Measurements from ENCODE around the gene SMCP. TPM values are rescaled to one million over a fixed set of nuclear protein-coding genes. Genes with fewer than 3 reads are reported as not detected.

The SMCP gene
- total RNA-seq, 1 donor from 2014 or later, result not detected

DNA sequence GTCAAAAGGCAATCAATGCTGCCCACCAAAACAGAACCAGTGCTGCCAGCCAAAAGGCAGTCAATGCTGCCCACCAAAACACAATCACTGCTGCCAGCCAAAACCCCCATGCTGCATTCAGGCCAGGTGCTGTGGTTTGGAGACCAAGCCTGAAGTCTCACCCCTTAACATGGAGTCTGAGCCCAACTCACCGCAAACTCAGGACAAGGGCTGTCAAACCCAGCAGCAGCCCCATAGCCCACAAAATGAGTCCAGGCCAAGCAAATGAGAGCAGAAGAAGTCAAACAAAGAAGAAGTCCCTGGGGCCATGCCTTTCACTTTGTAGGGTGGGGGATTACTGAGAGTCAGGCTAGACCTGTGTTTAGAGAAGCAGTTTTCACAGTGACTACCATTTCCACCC, 6.4 kb downstream of the SMCP start:
- intact Hi-C loops (cut with DNase I), result no loop called here
- no peak for ATAC-seq (ENCODE audit: poor library complexity)

DNA sequence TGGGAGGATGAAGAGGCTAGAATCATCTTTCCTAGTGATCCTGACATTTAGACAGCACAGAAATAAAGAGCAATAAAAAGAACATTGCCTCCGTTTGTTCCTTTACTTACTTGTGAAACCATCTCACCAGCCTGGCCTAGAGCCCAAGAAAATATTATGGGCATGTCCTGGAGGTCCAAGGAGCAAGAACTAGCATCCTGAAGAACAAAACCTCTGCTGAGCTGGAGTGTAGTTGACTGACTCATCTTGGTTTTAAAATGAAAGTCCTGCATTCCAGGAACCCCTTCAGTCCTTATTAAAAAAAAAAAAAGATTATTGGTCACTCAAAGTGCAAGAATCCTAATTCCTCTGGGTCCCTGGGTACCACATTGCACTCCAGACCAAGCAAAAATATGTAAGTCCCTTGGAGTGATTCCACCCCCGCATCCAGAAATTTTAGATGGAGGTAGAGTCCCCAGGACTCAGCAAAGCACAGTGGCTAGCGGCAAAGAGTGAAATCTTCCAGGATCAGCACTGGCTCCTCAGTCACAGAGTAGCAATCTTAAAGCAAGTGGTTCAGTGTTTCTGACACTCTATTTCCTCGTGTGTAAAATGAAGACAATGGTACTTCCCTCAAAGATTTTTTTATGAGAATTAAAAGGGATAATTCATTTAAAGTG, 7.0 kb downstream of the SMCP start:
- intact Hi-C loops (cut with DNase I), result no loop called here
- ATAC-seq (ENCODE audit: poor library complexity), result no peak

More for the DNA sequence above, 6.4 kb downstream of the SMCP start:
- DNase-seq, result no peak

DNA sequence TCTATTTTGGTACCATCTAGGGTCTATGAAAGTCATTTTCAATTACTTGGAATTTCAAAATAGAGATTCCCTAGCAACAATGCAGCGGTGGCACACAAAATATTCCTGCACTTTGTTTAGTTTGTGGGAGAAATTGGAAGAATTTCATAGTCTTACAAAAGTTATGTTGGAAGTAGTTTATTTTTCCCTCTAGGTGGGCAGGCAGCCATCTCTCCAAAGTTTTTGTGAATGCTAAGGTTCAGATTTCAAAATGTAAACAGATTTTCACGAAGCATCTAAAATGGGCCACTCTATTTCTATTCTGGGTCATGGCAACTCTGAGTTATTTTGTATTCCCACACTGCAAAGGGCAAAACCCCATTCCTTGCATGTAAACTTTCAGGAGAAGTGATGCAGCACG, 8.0 kb downstream of the SMCP start:
- DNase-seq, result no peak
- ATAC-seq (ENCODE audit: poor library complexity), result no peak
- intact Hi-C loops (cut with DNase I), result no loop called here

More for the DNA sequence above, 7.0 kb downstream of the SMCP start:
- DNase-seq, result no peak

GRCh38 chr1:152886758-152887409, 8.8 kb downstream of the SMCP start:
- DNase-seq, result no peak
- ATAC-seq (ENCODE audit: poor library complexity), result no peak

DNA sequence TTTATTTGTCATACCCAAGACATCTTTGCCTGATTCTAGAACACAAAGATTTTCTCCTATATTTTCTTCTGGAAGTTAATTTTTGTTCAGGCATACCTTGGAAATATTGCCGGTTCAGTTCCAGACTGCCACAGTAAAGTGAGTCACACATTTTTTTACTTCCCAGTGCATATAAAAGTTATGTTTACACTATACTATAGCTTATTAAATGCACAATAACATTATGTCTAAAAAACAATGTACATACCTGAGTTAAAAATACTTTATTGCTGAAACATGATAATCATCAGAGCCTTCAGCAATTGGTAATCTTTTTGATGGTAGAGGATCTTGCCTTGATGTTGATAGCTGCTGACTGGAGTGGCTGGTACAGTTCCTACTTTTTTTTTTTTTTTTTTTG, 10.0 kb downstream of the SMCP start:
- ATAC-seq (ENCODE audit: poor library complexity) (no peak), DNase-seq (no peak)
- intact Hi-C loops (cut with DNase I), result no loop called here

More at GRCh38 chr1:152886758-152887409, 8.8 kb downstream of the SMCP start:
- intact Hi-C loops (cut with DNase I), result no loop called here

DNA sequence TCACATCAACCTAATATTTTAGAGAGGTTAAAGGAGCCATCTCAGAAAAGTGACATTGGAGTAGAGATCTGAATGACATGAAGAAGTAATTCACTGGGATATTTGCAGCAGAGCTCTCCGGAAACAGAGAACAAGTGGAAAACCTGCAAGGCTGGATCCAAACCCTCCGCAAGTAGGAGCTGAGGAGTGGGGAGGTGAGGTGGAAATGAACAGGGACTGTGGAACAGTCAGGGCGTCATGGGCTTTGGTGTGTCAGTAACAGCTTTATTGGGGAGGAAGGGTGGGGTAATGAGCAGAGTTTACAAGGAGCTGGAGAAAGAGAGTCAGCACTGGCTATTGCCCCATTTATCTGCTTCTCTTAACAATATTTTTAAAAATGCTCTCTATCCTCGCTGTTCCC, 20.9 kb downstream of the SMCP start:
- DNase-seq (no peak), ATAC-seq (ENCODE audit: poor library complexity) (no peak)
- intact Hi-C loops (cut with DNase I), result no loop called here

- ATAC-seq (ENCODE audit: poor library complexity) (no peak), DNase-seq (no peak)
- intact Hi-C loops (cut with DNase I), result no loop called here
These were observed 21.8 kb downstream of the SMCP start for GRCh38 chr1:152899883-152900282.

DNA sequence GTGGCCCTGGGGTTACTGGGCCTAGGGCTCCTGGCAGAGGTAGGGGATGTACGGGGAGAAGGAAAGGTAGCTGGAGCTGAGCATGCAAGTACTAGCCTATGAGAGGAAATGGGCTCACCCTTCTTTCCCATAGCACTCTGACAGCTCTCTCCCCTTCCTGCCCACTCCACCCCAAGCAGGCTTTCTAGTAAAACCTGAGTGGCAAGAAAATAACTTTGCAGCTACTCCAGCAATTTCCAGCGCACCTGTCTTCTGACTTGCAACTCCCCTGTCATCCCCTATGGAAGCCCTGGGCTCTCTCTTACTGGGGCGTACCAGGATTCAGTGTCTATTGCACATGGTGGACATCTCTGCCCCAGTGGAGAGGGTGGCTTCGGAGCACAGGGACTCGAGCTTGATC, 23.5 kb downstream of the SMCP start:
- ATAC-seq (ENCODE audit: poor library complexity) (no peak), DNase-seq (no peak)
- intact Hi-C loops (cut with DNase I), result no loop called here

DNA sequence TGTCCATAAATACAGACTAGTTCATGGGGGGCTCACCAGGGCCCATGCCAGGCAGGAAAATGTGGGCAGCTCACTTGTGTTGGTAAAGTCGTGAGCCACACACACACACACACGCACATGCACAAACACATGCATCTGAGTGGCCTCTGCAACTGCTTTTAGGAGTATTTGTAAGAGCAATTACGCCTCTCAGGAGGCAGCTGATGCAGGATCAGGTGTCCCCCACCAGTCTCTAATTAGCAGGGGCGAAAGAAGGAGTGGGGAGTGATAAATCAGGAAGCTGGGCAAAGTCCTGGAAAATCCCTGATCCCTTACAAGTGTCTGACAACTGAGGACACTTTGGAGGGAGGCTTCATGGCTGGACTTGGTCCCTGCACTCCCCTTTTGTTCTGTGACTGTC, 24.5 kb downstream of the SMCP start:
- no peak for DNase-seq
- intact Hi-C loops (cut with DNase I), result no loop called here

DNA sequence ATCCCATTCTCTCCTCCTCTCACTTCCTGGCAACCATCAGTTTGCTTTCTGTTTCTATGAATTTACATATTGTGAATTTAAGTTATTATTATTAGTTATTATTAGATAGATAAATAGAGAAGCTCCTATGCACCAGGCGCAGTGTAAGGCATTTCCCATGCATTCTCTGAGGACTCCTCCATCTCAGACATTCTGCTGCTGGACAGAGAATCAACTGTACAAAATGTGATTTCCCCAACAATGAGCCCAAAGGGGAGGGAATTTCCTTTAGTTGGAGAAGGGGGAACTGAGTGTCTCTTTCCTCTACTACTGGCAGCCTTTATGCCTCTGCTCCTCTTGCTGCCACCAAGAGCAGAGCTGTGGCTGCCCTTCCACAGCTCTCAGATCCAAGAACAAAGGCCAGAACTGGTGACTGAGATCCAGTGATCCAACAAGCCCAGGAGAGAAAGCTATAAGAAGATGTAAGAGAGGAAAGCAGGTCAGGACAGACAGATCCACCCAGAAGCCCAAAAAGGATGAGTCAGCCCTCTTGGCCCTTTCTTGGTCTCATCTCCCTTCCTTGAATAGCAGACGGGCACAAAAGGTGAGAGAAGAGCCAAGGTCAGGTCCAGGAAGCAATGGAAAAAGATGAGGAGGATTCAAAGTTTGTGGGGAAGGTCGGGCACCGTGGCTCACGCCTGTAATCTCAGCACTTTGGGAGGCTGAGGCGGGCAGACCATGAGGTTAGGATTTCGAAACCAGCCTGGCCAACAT, 26.7 kb downstream of the SMCP start:
- ATAC-seq (ENCODE audit: poor library complexity) (no peak), DNase-seq (no peak)
- intact Hi-C loops (cut with DNase I), result no loop called here

More for the DNA sequence above, 24.5 kb downstream of the SMCP start:
- ATAC-seq (ENCODE audit: poor library complexity), result no peak

GRCh38 chr1:152906023-152906565, 28.0 kb downstream of the SMCP start:
- DNase-seq (no peak), ATAC-seq (ENCODE audit: poor library complexity) (no peak)
- intact Hi-C loops (cut with DNase I), result no loop called here

DNA sequence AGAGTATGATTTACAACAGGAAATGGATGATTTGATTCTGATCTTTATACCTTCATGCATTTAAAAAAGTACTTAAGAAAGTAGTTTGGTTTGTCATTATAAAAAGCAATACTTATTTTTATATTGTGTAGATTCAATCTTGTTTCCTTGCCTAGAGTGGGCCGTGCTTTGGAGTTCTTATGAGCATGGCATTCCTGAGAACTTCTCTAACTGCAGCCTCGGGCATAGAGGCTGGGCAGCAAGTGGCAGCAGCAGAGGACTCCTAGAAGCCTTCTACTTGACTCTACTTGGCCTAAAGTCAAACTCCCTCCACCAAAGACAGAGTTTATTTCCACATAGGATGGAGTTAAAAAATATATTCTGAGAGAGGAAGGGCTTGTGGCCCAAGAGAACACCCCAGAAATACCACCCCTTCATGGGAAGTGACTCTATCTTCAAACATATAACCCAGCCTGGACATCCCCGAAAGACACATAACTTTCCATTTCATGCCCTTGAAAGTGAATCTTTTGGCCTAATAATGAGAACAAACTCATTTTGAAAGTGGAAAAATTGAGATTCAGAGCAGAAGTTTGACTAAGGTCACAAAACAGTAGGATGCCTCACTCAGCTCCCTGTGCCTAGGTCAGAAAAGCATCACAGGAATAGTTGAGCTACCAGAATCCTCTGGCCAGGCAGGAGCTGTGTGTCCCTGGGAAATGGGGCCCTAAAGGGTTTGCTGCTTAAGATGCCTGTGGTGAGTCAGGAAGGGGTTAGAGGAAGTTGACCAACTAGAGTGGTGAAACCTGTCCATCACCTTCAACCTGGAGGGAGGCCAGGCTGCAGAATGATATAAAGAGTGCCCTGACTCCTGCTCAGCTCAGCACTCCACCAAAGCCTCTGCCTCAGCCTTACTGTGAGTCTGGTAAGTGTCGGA, 29.8 kb downstream of the SMCP start, which contains the start of gene IVL:
Gene IVL, plus strand, starts transcription at position 861 of the 916 bp plus-strand sequence. CDS start 1,252 bp downstream, outside the sequence.
- no peak for ATAC-seq (ENCODE audit: poor library complexity)

DNA sequence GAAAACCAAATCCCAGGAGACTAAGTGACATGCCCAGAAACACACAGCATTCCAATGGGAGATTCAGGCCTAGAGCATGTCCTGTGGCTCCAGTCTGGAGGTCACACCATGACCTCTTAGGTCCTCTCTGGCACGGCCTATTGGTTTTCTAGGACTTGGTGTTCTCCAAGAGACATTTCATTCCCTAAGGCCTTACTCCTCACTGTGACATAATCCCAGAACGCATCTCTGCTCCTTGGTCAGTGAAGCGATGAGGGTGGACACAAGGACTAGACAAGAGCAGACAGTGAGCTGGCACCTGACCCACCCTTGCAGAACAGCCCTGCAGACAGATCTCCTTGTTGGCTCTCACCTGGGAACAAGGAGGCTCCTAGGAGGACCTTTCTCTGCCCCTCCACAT, 31.1 kb downstream of the SMCP start:
- intact Hi-C loops (cut with DNase I), result no loop called here
- DNase-seq (no peak), ATAC-seq (ENCODE audit: poor library complexity) (no peak)

More for the DNA sequence above, 29.8 kb downstream of the SMCP start, which contains the start of gene IVL:
- intact Hi-C loops (cut with DNase I), result no loop called here
- DNase-seq, result no peak

DNA sequence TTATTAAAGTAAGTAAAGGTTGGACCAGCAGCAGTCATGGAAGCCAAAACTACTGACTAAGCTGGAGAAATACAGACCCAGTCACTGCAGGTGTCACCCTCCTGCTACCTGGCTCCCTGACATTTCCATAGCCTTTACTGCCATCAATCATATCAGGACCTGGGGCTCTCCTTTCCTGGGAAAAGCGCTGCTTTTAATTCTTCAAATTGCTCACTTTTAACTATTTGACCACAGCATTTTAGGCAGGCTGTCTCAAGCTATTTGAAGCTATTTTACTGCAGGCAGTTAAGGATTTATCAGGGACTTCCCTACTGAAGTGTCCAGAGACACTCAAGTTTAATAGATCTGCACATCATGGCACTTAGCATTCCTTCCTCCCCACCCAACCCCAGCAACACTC, 34.3 kb downstream of the SMCP start:
- intact Hi-C loops (cut with DNase I), result no loop called here
- DNase-seq, result no peak
- ATAC-seq (ENCODE audit: poor library complexity), result no peak

DNA sequence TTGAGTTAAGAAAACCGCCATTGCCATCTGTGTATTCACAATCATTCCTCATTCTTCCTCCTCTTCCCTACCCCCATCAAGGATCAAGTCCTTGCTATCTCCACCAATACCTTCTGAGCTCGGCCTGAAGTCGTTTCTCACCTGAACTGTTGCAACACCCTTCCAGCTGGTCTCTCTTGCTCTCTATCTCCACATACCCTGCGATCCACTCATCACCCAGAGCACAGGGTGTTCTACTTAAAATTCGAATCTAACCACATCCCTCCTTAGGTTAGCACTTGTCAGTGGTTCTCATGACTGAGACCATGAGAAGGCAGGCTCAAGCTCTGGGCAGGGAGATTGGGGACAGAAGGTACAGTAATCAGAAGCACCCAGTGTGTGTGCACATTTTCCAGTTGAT, 34.8 kb downstream of the SMCP start:
- intact Hi-C loops (cut with DNase I), result no loop called here
- DNase-seq (no peak), ATAC-seq (ENCODE audit: poor library complexity) (no peak)

- no peak for ATAC-seq (ENCODE audit: poor library complexity)
- DNase-seq, result no peak
- intact Hi-C loops (cut with DNase I), result no loop called here
These were observed 39.7 kb downstream of the SMCP start for GRCh38 chr1:152917794-152918193.

GRCh38 chr1:152919071-152919470, 40.9 kb downstream of the SMCP start:
- no peak for DNase-seq
- intact Hi-C loops (cut with DNase I), result no loop called here
- no peak for ATAC-seq (ENCODE audit: poor library complexity)

GRCh38 chr1:152924191-152924590, 46.1 kb downstream of the SMCP start:
- ATAC-seq (ENCODE audit: poor library complexity) (no peak), DNase-seq (no peak)
- intact Hi-C loops (cut with DNase I), result no loop called here

Data from Right ventricle myocardium superior (tissue), 1 donor.